Measurements from ENCODE around the gene DNAJC25.

DNAJC25 gene

GRCh38 chr9:111628411-111628810 is 2.7 kb upstream of the DNAJC25 start:
- no peak for DNase-seq

- no peak for DNase-seq
These were observed 761 bp upstream of the DNAJC25 start for GRCh38 chr9:111630182-111630963.

GRCh38 chr9:111630964-111631213 is 245 bp upstream of the DNAJC25 start:
- DNase-seq = no peak

GRCh38 chr9:111632060-111632459 is 926 bp downstream of the DNAJC25 start:
- DNase-seq = no peak

GRCh38 chr9:111632695-111633388 is 1.7 kb downstream of the DNAJC25 start:
- no peak for DNase-seq

GRCh38 chr9:111633389-111633736 is 2.2 kb downstream of the DNAJC25 start:
- no peak for DNase-seq

GRCh38 chr9:111634860-111635259 is 3.7 kb downstream of the DNAJC25 start:
- DNase-seq = no peak

GRCh38 chr9:111637421-111637950 is 6.4 kb downstream of the DNAJC25 start:
- DNase-seq = no peak

- no peak for DNase-seq
These were observed 13.2 kb downstream of the DNAJC25 start for GRCh38 chr9:111644195-111644772.

- DNase-seq = no peak
These were observed 14.7 kb downstream of the DNAJC25 start for GRCh38 chr9:111645806-111646205.

GRCh38 chr9:111646417-111646816 is 15.3 kb downstream of the DNAJC25 start:
- DNase-seq = no peak

GRCh38 chr9:111648066-111648465 is 16.9 kb downstream of the DNAJC25 start:
- DNase-seq = no peak

- no peak for DNase-seq
These were observed 17.9 kb downstream of the DNAJC25 start for GRCh38 chr9:111649016-111649415.

- DNase-seq = no peak
These were observed 25.9 kb downstream of the DNAJC25 start for GRCh38 chr9:111657051-111657450.

GRCh38 chr9:111658943-111659342 is 27.8 kb downstream of the DNAJC25 start:
- DNase-seq = no peak

GRCh38 chr9:111659691-111660090 is 28.6 kb downstream of the DNAJC25 start:
- DNase-seq = no peak

GRCh38 chr9:111661150-111661801 is 30.1 kb downstream of the DNAJC25 start, which contains the start of gene GNG10:
TSS of gene GNG10 (plus strand) at chr9:111661605. CDS start at chr9:111661635, 30 bp downstream.
- DNase-seq = peak; percentile 62

GRCh38 chr9:111661802-111662521 is 30.8 kb downstream of the DNAJC25 start:
- DNase-seq = peak; percentile 8

GRCh38 chr9:111662576-111663300 is 31.6 kb downstream of the DNAJC25 start:
- DNase-seq = peak; percentile 10

- no peak for DNase-seq
These were observed 32.2 kb downstream of the DNAJC25 start for GRCh38 chr9:111663301-111663823.

GRCh38 chr9:111668026-111668573 is 37.0 kb downstream of the DNAJC25 start:
- DNase-seq = no peak

All from activated gamma-delta T cell treated with Interleukin-2 at 50 U/mL for 16 hours (primary cell).